Esophagus muscularis mucosa (tissue), 4 donors: Measurements from ENCODE around the gene MARF1. TPM values are rescaled to one million over a fixed set of nuclear protein-coding genes. Genes with fewer than 3 reads are reported as not detected.

Source experiments
- DNase-seq: peaks from one replicate; pipeline ENCODE4 v3.0.0-alpha.2; 2017; ENCODE audit errors: extremely low spot score
- H3K27ac ChIP-seq, 4 donors: fragments of 200-600 bp; sonication (generic); replicated peaks in 1 of 4; 1 replicate in 3 of 4; 2 replicates in 1 of 4; pipeline ENCODE4 v1.5.1; 2016 to 2019; ENCODE audit warnings: mild to moderate bottlenecking in 1 of 4
- H3K27me3 ChIP-seq, 4 donors: fragments of 200-600 bp; sonication (generic); one replicate each; pipeline versions ENCODE4 v1.5.1 to v1.6.0; 2016 to 2019
- H3K36me3 ChIP-seq, 4 donors: fragments of 200-600 bp; sonication (generic); one replicate each; pipeline ENCODE4 v1.5.1; 2016 to 2019
- H3K4me1 ChIP-seq, 4 donors: fragments of 200-600 bp; sonication (generic); one replicate each; pipeline ENCODE4 v1.5.1; 2016 to 2019
- H3K4me3 ChIP-seq, 4 donors: fragments of 200-600 bp; sonication (generic); 1 replicate in 2 of 4; 2 replicates in 2 of 4; pipeline ENCODE4 v1.5.1; 2016 to 2019; ENCODE audit warnings: mild to moderate bottlenecking in 4 of 4, moderate library complexity in 1 of 4
- H3K9me3 ChIP-seq, 4 donors: fragments of 200-600 bp; sonication (generic); 1 replicate in 3 of 4; 2 replicates in 1 of 4; pipeline ENCODE4 v1.5.1; 2016 to 2019
- EP300 ChIP-seq: sonication (generic); formaldehyde crosslinking; IDR thresholded peaks from one replicate; pipeline ENCODE4 v1.6.1; 2017; ENCODE audit warnings: antibody characterized with exemption
- POLR2A ChIP-seq: fragments of 450-650 bp; IDR thresholded peaks from one replicate; pipeline ENCODE4 v1.6.1; 2017; ENCODE audit warnings: antibody characterized with exemption, moderate library complexity, mild to moderate bottlenecking, low read depth
- POLR2AphosphoS5 ChIP-seq, 2 donors: sonication (generic); formaldehyde crosslinking; IDR thresholded peaks; one replicate each; pipeline ENCODE4 v1.6.1; 2017; ENCODE audit warnings: antibody characterized with exemption in 2 of 2
- WGBS: methylation state at CpG from one replicate; pipeline ENCODE4 v1.1.5; 2018; 5-methylcytosine and 5-hydroxymethylcytosine counted together
- intact Hi-C: fragments of 100-400 bp; cut with DNase I; formaldehyde crosslinking; loops from one replicate; pipeline ENCODE4 v1.15.1; 2023
- total RNA-seq, 4 donors: library from RNA; depleted of rRNA; stranded (reverse); fragments of >200 nt; gene quantifications; one replicate each; pipeline versions ENCODE4 v1.1.0 to v1.2.1, GENCODE V29; 2016
- TF ChIP-seq, protein P1 (sequence below), 3 experiments: fragments of 200-600 bp in 2 of 3; fragments of 450-650 bp in 1 of 3; sonication (generic) in 2 of 3; IDR thresholded peaks; one replicate each; pipeline ENCODE4 v1.5.1; 2017 to 2019; ENCODE audit warnings: antibody characterized with exemption in 3 of 3, mild to moderate bottlenecking in 2 of 3, moderate library complexity in 1 of 3

The MARF1 gene
- total RNA-seq, 4 donors from 2014 or later = 36.6 to 57.3 (median 52.0) TPM

DNA sequence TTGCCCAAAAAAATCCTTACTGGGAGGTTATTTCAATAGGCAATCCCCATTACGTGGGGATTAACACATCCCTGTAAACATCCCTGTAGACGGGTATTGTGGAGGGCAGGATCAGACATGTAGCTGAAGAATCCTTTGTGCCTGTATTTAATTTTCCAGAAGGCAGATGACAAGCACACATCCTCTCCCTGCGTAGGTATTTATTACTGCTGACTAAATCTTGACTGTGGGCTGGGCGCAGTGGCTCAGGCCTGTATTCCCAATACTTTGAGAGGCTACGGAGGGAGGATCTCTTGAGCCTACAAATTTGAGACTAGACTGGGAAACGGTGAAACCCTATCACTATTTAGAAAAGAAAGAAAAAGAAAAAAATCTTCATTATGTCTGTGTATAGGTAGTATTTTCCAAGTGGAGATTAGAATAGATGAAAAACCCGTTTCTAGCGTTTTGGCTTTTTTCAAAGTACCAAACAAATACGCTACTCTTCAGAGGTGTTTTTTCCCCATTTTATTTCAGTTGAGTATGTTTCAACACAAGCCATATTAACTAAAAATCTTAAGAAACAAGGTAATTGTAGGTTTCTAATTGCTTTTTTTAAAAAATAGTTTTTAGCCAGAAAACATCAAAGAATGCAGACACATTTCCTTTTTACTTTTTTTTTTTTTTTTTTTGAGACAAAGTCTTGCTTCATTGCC lies 1.5 kb upstream of the MARF1 start:
- Histone ChIP-seq H3K27ac (peak overlapping the region in 2 of 4 donors; percentile 97 to 100), H3K27me3 (peaks cover 0 to 4% (median 0%) of the 10 kb centered on the region in 4 donors), H3K36me3 (peaks cover 0 to 5% (median 0%) of the 10 kb centered on the region in 4 donors), H3K4me3 (no peak overlapping the region), H3K4me1 (peaks cover 20 to 37% (median 32%) of the 10 kb centered on the region in 4 donors), H3K9me3 (no peaks in the 10 kb centered on the region)
- intact Hi-C loops = no loop called here
- no peak for TF ChIP-seq POLR2AphosphoS5 (IDR thresholded peaks at IDR 0.05)
- TF ChIP-seq, protein P1, sequence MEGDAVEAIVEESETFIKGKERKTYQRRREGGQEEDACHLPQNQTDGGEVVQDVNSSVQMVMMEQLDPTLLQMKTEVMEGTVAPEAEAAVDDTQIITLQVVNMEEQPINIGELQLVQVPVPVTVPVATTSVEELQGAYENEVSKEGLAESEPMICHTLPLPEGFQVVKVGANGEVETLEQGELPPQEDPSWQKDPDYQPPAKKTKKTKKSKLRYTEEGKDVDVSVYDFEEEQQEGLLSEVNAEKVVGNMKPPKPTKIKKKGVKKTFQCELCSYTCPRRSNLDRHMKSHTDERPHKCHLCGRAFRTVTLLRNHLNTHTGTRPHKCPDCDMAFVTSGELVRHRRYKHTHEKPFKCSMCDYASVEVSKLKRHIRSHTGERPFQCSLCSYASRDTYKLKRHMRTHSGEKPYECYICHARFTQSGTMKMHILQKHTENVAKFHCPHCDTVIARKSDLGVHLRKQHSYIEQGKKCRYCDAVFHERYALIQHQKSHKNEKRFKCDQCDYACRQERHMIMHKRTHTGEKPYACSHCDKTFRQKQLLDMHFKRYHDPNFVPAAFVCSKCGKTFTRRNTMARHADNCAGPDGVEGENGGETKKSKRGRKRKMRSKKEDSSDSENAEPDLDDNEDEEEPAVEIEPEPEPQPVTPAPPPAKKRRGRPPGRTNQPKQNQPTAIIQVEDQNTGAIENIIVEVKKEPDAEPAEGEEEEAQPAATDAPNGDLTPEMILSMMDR (IDR thresholded peaks at IDR 0.05) = no peak
- no peak for TF ChIP-seq EP300
- no peak for TF ChIP-seq POLR2A
- 77% methylated on average over 9 of the region's 9 CpGs for WGBS
- DNase-seq = no peak

DNA sequence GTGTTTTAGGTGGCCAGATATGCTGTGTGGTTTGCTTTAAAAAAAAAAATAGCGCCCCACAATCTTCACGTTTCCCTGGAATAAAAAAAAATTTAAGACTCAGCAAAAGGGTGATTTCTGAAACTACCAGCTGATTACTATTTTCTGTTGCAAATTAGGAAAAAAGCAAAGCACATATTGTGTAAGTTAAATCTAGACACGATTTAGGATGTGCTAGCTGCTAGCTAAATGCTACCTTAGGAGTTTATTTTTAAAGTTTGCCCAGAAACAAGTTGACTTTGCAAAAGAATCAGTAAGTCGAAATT lies 944 bp upstream of the MARF1 start:
- intact Hi-C loops = no loop called here
- peak overlapping the region; percentile 77 to 94 (median 86) for H3K4me3 ChIP-seq
- 26% methylated on average over 4 of the region's 4 CpGs for WGBS

DNA sequence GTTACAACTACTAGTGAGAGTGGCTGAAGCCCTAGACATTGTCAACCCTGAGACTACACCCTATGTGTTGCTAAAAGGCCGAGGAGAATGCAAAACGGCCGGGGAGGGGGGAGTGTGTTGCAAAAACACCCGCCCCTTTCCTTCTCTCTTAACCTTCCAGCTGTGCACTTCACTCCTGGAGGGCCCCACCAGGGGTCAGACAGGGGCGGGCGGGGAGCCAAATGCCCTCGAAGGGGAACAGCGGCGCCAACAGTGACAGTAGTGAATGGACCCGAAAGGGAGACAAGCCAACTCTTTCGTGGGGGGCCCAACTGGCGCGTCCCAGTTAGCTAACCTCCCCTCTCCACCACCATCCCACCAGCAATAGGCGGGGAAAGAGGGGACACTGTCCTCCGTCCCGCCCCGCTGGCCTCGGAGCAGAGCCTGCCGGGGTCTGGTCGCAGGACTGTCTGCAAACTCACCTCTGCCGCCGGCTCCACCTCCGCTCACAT lies 352 bp downstream of the MARF1 start:
- H3K4me3 ChIP-seq = peak overlapping the region; percentile 77 to 94 (median 86)
- intact Hi-C loops = no loop called here
- 0% methylated on average over 14 of the region's 23 CpGs for WGBS
- TF ChIP-seq EP300 (no peak), POLR2A (no peak), POLR2AphosphoS5 (IDR thresholded peaks at IDR 0.05) (no peak)
- TF ChIP-seq, protein P1 (IDR thresholded peaks at IDR 0.05) = peak; percentile 16 to 36 (median 22)
- H3K36me3 ChIP-seq = peaks cover 14 to 23% (median 17%) of the 10 kb centered on the region in 4 donors
- H3K27ac ChIP-seq = peak overlapping the region; percentile 95 to 100 (median 98)
- peak; percentile 92 for DNase-seq
- H3K4me1 ChIP-seq = peaks cover 18 to 32% (median 28%) of the 10 kb centered on the region in 4 donors
- no peaks in the 10 kb centered on the region for H3K9me3 ChIP-seq
- H3K27me3 ChIP-seq = peaks cover 0 to 4% (median 0%) of the 10 kb centered on the region in 4 donors

More for the DNA sequence above, 944 bp upstream of the MARF1 start:
- peaks cover 0 to 4% (median 0%) of the 10 kb centered on the region in 4 donors for H3K27me3 ChIP-seq
- H3K27ac ChIP-seq = peak overlapping the region; percentile 95 to 100 (median 98)
- peaks cover 18 to 32% (median 28%) of the 10 kb centered on the region in 4 donors for H3K4me1 ChIP-seq
- TF ChIP-seq, protein P1 (IDR thresholded peaks at IDR 0.05) = no peak
- TF ChIP-seq POLR2AphosphoS5 (IDR thresholded peaks at IDR 0.05) (no peak), POLR2A (no peak), EP300 (no peak)
- no peaks in the 10 kb centered on the region for H3K9me3 ChIP-seq
- DNase-seq = no peak
- peaks cover 1 to 10% (median 4%) of the 10 kb centered on the region in 4 donors for H3K36me3 ChIP-seq

DNA sequence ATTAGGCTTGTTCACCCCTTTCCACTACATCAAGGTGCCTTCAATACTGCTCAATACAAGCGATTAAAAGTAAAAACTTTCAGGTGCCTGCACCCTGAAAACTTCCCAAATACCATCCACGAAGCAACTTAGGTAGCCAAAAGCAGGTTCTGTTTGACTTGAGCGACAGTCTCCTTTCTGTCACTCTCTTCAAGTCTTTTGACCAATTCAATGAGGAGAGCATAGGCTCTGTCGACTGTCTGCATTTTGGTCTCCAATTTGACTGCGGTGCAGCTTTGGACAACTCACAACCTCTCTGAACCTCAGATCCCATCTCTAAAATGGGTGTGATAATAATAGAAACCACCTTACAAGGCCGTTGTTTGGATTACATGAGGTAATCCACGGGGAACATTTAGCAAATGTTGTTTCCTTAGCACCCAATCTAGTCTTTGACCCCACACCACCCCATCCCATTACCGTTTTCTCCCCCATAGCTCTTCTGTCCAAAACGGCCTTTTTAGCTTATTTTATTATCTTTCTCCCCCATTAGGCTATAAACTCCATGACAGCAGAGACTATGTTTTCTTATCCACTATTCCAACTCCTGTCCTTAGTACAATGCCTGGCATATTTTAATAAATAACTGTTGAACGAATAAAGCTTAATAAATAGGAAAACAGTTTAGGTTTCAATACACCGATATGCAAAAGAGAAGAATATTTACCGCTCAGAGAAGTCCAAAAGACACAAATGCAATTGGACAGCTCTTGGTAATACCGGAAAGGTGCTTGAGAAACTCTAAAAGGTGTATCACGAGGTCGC lies 999 bp downstream of the MARF1 start:
- no peaks in the 10 kb centered on the region for H3K9me3 ChIP-seq
- TF ChIP-seq, protein P1 (IDR thresholded peaks at IDR 0.05) = no peak
- TF ChIP-seq EP300 (no peak), POLR2A (no peak), POLR2AphosphoS5 (IDR thresholded peaks at IDR 0.05) (no peak)
- peak overlapping the region; percentile 77 to 94 (median 86) for H3K4me3 ChIP-seq
- intact Hi-C loops = no loop called here
- H3K4me1 ChIP-seq = peaks cover 18 to 32% (median 28%) of the 10 kb centered on the region in 4 donors
- H3K27me3 ChIP-seq = peaks cover 0 to 4% (median 0%) of the 10 kb centered on the region in 4 donors
- H3K36me3 ChIP-seq = peaks cover 18 to 29% (median 23%) of the 10 kb centered on the region in 4 donors
- DNase-seq = no peak
- H3K27ac ChIP-seq = peak overlapping the region; percentile 95 to 100 (median 98)
- whole genome bisulfite sequencing = 23% methylated on average over 15 of the region's 15 CpGs
